Measurements from ENCODE around the gene TNFRSF11A. TPM values are rescaled to one million over a fixed set of nuclear protein-coding genes. Genes with fewer than 3 reads are reported as not detected.

The TNFRSF11A gene
- total RNA-seq, 1 experiment from 2014 or later = 0.62 TPM

- DNase-seq (ENCODE audit: low spot score) = no peak
Measured at GRCh38 chr18:62413206-62413605, 88.1 kb downstream of the TNFRSF11A start.

GRCh38 chr18:62418258-62418657 is 93.1 kb downstream of the TNFRSF11A start:
- DNase-seq (ENCODE audit: low spot score) = no peak

- peak; percentile 34 for DNase-seq (ENCODE audit: low spot score)
Measured at GRCh38 chr18:62420151-62420512, 95.0 kb downstream of the TNFRSF11A start.

- DNase-seq (ENCODE audit: low spot score) = peak; percentile 58
Measured at GRCh38 chr18:62420513-62421209, 95.6 kb downstream of the TNFRSF11A start.

GRCh38 chr18:62425465-62426190 is 100.5 kb downstream of the TNFRSF11A start:
- peak; percentile 85 for DNase-seq (ENCODE audit: low spot score)

GRCh38 chr18:62426191-62426488 is 101.0 kb downstream of the TNFRSF11A start:
- no peak for DNase-seq (ENCODE audit: low spot score)

- no peak for DNase-seq (ENCODE audit: low spot score)
Measured at GRCh38 chr18:62432176-62432575, 107.1 kb downstream of the TNFRSF11A start.

- DNase-seq (ENCODE audit: low spot score) = no peak
Measured at GRCh38 chr18:62434798-62435197, 109.7 kb downstream of the TNFRSF11A start.

- no peak for DNase-seq (ENCODE audit: low spot score)
Measured at GRCh38 chr18:62435435-62436031, 110.4 kb downstream of the TNFRSF11A start.

- DNase-seq (ENCODE audit: low spot score) = no peak
Measured at GRCh38 chr18:62436636-62437234, 111.6 kb downstream of the TNFRSF11A start.

- DNase-seq (ENCODE audit: low spot score) = no peak
Measured at GRCh38 chr18:62437235-62438017, 112.3 kb downstream of the TNFRSF11A start.

- DNase-seq (ENCODE audit: low spot score) = no peak
Measured at GRCh38 chr18:62438018-62438329, 112.9 kb downstream of the TNFRSF11A start.

GRCh38 chr18:62438402-62438801 is 113.3 kb downstream of the TNFRSF11A start:
- DNase-seq (ENCODE audit: low spot score) = no peak

GRCh38 chr18:62438866-62439265 is 113.8 kb downstream of the TNFRSF11A start:
- DNase-seq (ENCODE audit: low spot score) = no peak

Other genes starting within 250 kb of the TNFRSF11A start
- 15.8 and 24.1 TPM in 2 replicates for gene PIGN, start 138.3 kb upstream of the TNFRSF11A start, total RNA-seq (2014; rRNA removed; shearing (Covaris generic))
- gene RELCH, start 138.1 kb upstream of the TNFRSF11A start, total RNA-seq (2014; rRNA removed; shearing (Covaris generic)) = 10.6 and 13.0 TPM in 2 replicates
- gene ZCCHC2, start 197.7 kb downstream of the TNFRSF11A start, total RNA-seq (2014; rRNA removed; shearing (Covaris generic)) = 2.7 and 8.3 TPM in 2 replicates

Data from A172 (cell line).